ENCODE measurements around the gene EMP3.
"Not testable (repeated sequence)": the region's sequence is repeated elsewhere in the genome, so short reads cannot be mapped to it uniquely, and the experiment has no call there.

Gene EMP3

GRCh38 chr19:48315712-48316111 lies 9.6 kb upstream of the EMP3 start:
- no peak for DNase-seq (ENCODE audit: low read depth, low spot score)
- WGBS (ENCODE audit: insufficient coverage, insufficient read length) = no CpG with 5 or more reads among the region's 7 CpGs
- Histone ChIP-seq H3K27me3 (ENCODE audit: control insufficient read depth, insufficient read depth, low read length) (no peaks in the 10 kb centered on the region), H3K36me3 (ENCODE audit: control insufficient read depth, insufficient read depth, low read length) (no peaks in the 10 kb centered on the region), H3K9me3 (ENCODE audit: control insufficient read depth, insufficient read depth, low read length) (no peaks in the 10 kb centered on the region), H3K4me1 (ENCODE audit: control insufficient read depth, insufficient read depth, low read length) (peaks cover 6% of the 10 kb centered on the region), H3K4me3 (ENCODE audit: low read length) (no peak overlapping the region), H3K27ac (ENCODE audit: low read length) (no peak overlapping the region)

GRCh38 chr19:48317708-48317960 lies 7.7 kb upstream of the EMP3 start:
- H3K27me3 ChIP-seq (ENCODE audit: control insufficient read depth, insufficient read depth, low read length); H3K9me3 ChIP-seq (ENCODE audit: control insufficient read depth, insufficient read depth, low read length); H3K4me3 ChIP-seq (ENCODE audit: low read length); H3K36me3 ChIP-seq (ENCODE audit: control insufficient read depth, insufficient read depth, low read length); DNase-seq (ENCODE audit: low read depth, low spot score); H3K27ac ChIP-seq (ENCODE audit: low read length); H3K4me1 ChIP-seq (ENCODE audit: control insufficient read depth, insufficient read depth, low read length): not testable (repeated sequence)
- no CpG with 5 or more reads among the region's 9 CpGs for WGBS (ENCODE audit: insufficient coverage, insufficient read length)

GRCh38 chr19:48318286-48318987 lies 6.9 kb upstream of the EMP3 start:
- WGBS (ENCODE audit: insufficient coverage, insufficient read length) = no CpG with 5 or more reads among the region's 21 CpGs
- Histone ChIP-seq H3K4me1 (ENCODE audit: control insufficient read depth, insufficient read depth, low read length) (peaks cover 6% of the 10 kb centered on the region), H3K27ac (ENCODE audit: low read length) (no peak overlapping the region), H3K36me3 (ENCODE audit: control insufficient read depth, insufficient read depth, low read length) (no peaks in the 10 kb centered on the region), H3K9me3 (ENCODE audit: control insufficient read depth, insufficient read depth, low read length) (no peaks in the 10 kb centered on the region), H3K27me3 (ENCODE audit: control insufficient read depth, insufficient read depth, low read length) (no peaks in the 10 kb centered on the region), H3K4me3 (ENCODE audit: low read length) (no peak overlapping the region)
- DNase-seq (ENCODE audit: low read depth, low spot score) = no peak

GRCh38 chr19:48319647-48320541 lies 5.5 kb upstream of the EMP3 start:
- Histone ChIP-seq H3K27me3 (ENCODE audit: control insufficient read depth, insufficient read depth, low read length) (no peaks in the 10 kb centered on the region), H3K36me3 (ENCODE audit: control insufficient read depth, insufficient read depth, low read length) (no peaks in the 10 kb centered on the region), H3K27ac (ENCODE audit: low read length) (no peak overlapping the region), H3K4me3 (ENCODE audit: low read length) (no peak overlapping the region), H3K9me3 (ENCODE audit: control insufficient read depth, insufficient read depth, low read length) (no peaks in the 10 kb centered on the region), H3K4me1 (ENCODE audit: control insufficient read depth, insufficient read depth, low read length) (peaks cover 6% of the 10 kb centered on the region)
- no CpG with 5 or more reads among the region's 16 CpGs for WGBS (ENCODE audit: insufficient coverage, insufficient read length)
- DNase-seq (ENCODE audit: low read depth, low spot score) = no peak

- Histone ChIP-seq H3K27ac (ENCODE audit: low read length) (no peak overlapping the region), H3K4me3 (ENCODE audit: low read length) (peak overlapping the region; percentile 56; the same call in 1 of the 2 replicates), H3K9me3 (ENCODE audit: control insufficient read depth, insufficient read depth, low read length) (no peaks in the 10 kb centered on the region), H3K27me3 (ENCODE audit: control insufficient read depth, insufficient read depth, low read length) (no peaks in the 10 kb centered on the region), H3K4me1 (ENCODE audit: control insufficient read depth, insufficient read depth, low read length) (peaks cover 8% of the 10 kb centered on the region), H3K36me3 (ENCODE audit: control insufficient read depth, insufficient read depth, low read length) (no peaks in the 10 kb centered on the region)
- no CpG with 5 or more reads among the region's 22 CpGs for WGBS (ENCODE audit: insufficient coverage, insufficient read length)
- no peak for DNase-seq (ENCODE audit: low read depth, low spot score)
These were observed 4.1 kb upstream of the EMP3 start for GRCh38 chr19:48321372-48321621.

- WGBS (ENCODE audit: insufficient coverage, insufficient read length) = no CpG with 5 or more reads among the region's 63 CpGs
- no peaks in the 10 kb centered on the region for H3K36me3 ChIP-seq (ENCODE audit: control insufficient read depth, insufficient read depth, low read length)
- no peaks in the 10 kb centered on the region for H3K9me3 ChIP-seq (ENCODE audit: control insufficient read depth, insufficient read depth, low read length)
- H3K4me1 ChIP-seq (ENCODE audit: control insufficient read depth, insufficient read depth, low read length) = peaks cover 8% of the 10 kb centered on the region
- peak overlapping the region; percentile 56; the same call in 1 of the 2 replicates for H3K4me3 ChIP-seq (ENCODE audit: low read length)
- no peak overlapping the region for H3K27ac ChIP-seq (ENCODE audit: low read length)
- H3K27me3 ChIP-seq (ENCODE audit: control insufficient read depth, insufficient read depth, low read length) = no peaks in the 10 kb centered on the region
- DNase-seq (ENCODE audit: low read depth, low spot score) = no peak
These were observed 3.4 kb upstream of the EMP3 start for GRCh38 chr19:48321622-48322591.

GRCh38 chr19:48329167-48329891 lies 4.0 kb downstream of the EMP3 start:
- no peak for DNase-seq (ENCODE audit: low read depth, low spot score)
- WGBS (ENCODE audit: insufficient coverage, insufficient read length) = no CpG with 5 or more reads among the region's 15 CpGs
- no peaks in the 10 kb centered on the region for H3K27me3 ChIP-seq (ENCODE audit: control insufficient read depth, insufficient read depth, low read length)
- no peak overlapping the region for H3K4me3 ChIP-seq (ENCODE audit: low read length)
- H3K36me3 ChIP-seq (ENCODE audit: control insufficient read depth, insufficient read depth, low read length) = no peaks in the 10 kb centered on the region
- no peaks in the 10 kb centered on the region for H3K9me3 ChIP-seq (ENCODE audit: control insufficient read depth, insufficient read depth, low read length)
- H3K27ac ChIP-seq (ENCODE audit: low read length) = no peak overlapping the region
- peaks cover 3% of the 10 kb centered on the region; the same call in 1 of the 2 replicates for H3K4me1 ChIP-seq (ENCODE audit: control insufficient read depth, insufficient read depth, low read length)

GRCh38 chr19:48330012-48330681 lies 4.8 kb downstream of the EMP3 start:
- Histone ChIP-seq H3K4me3 (ENCODE audit: low read length) (peak overlapping the region; percentile 31; the same call in 1 of the 2 replicates), H3K9me3 (ENCODE audit: control insufficient read depth, insufficient read depth, low read length) (no peaks in the 10 kb centered on the region), H3K4me1 (ENCODE audit: control insufficient read depth, insufficient read depth, low read length) (peaks cover 3% of the 10 kb centered on the region; the same call in 1 of the 2 replicates), H3K36me3 (ENCODE audit: control insufficient read depth, insufficient read depth, low read length) (no peaks in the 10 kb centered on the region), H3K27ac (ENCODE audit: low read length) (no peak overlapping the region), H3K27me3 (ENCODE audit: control insufficient read depth, insufficient read depth, low read length) (no peaks in the 10 kb centered on the region)
- no peak for DNase-seq (ENCODE audit: low read depth, low spot score)
- no CpG with 5 or more reads among the region's 41 CpGs for WGBS (ENCODE audit: insufficient coverage, insufficient read length)

- no peak overlapping the region; the same call in 1 of the 2 replicates for H3K4me3 ChIP-seq (ENCODE audit: low read length)
- H3K9me3 ChIP-seq (ENCODE audit: control insufficient read depth, insufficient read depth, low read length) = no peaks in the 10 kb centered on the region
- no peaks in the 10 kb centered on the region for H3K36me3 ChIP-seq (ENCODE audit: control insufficient read depth, insufficient read depth, low read length)
- no peak for DNase-seq (ENCODE audit: low read depth, low spot score)
- H3K27ac ChIP-seq (ENCODE audit: low read length) = no peak overlapping the region
- H3K4me1 ChIP-seq (ENCODE audit: control insufficient read depth, insufficient read depth, low read length) = 0 out of 2 replicates have a peak, but pooled peaks cover 1% of the 10 kb centered on the region
- no CpG with 5 or more reads among the region's 6 CpGs for WGBS (ENCODE audit: insufficient coverage, insufficient read length)
- H3K27me3 ChIP-seq (ENCODE audit: control insufficient read depth, insufficient read depth, low read length) = no peaks in the 10 kb centered on the region
These were observed 7.0 kb downstream of the EMP3 start for GRCh38 chr19:48332351-48332661.

Measured in iPS DF 6.9 (cell line).